SH-SY5Y (cell line): ENCODE measurements around the gene IFI27L2.

Experiments
- GATA2 ChIP-seq: IDR thresholded peaks from 2 replicates; pipeline ENCODE4 v1.6.1; 2011; ENCODE audit warnings: mild to moderate bottlenecking, low read depth, low read length
- GATA3 ChIP-seq: IDR thresholded peaks from 2 replicates; pipeline ENCODE4 v1.6.1; 2011; ENCODE audit warnings: low read depth, mild to moderate bottlenecking, low read length, moderate library complexity

DNA sequence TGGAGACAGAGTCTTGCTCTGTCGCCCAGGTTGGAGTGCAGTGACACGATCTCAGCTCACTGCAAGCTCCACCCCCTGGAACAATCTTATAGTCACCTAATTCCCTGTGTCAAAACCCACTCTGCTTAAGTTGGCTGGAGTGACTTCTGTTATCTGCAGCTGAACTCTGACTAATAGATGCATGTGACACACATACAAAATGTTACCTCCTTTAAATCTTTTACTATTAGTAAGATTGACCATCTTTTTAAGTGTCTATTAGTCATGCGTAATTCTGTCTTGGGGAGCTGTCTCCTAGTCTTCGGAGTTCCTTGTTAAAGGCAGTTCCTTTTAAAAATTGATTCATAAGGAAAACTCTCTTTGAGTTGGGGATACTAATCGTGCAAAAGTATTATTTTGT is 40.9 kb downstream of the IFI27L2 start:
- TF ChIP-seq GATA2 (no peak), GATA3 (no peak)
